Nephron (organoid): ENCODE measurements around the gene ARFGAP2.

Source experiments
- H3K27ac Mint-ChIP-seq, 3 experiments: 2 replicates each; pipeline ENCODE4 v1.8.0; 2020; ENCODE audit warnings: mixed read lengths in 3 of 3, mild to moderate bottlenecking in 2 of 3, moderate library complexity in 1 of 3
- H3K27me3 Mint-ChIP-seq: 2 replicates; pipeline ENCODE4 v1.8.0; 2021; ENCODE audit warnings: low read depth, mild to moderate bottlenecking, moderate library complexity, mixed read lengths
- H3K36me3 Mint-ChIP-seq: 2 replicates; pipeline ENCODE4 v1.8.0; 2020; ENCODE audit warnings: low read depth, mixed read lengths
- H3K4me1 Mint-ChIP-seq: 2 replicates; pipeline ENCODE4 v1.8.0; 2020; ENCODE audit warnings: mixed read lengths
- H3K4me3 Mint-ChIP-seq, 3 experiments: 2 replicates each; pipeline ENCODE4 v1.8.0; 2020; ENCODE audit warnings: mild to moderate bottlenecking in 3 of 3, mixed read lengths in 3 of 3, moderate library complexity in 2 of 3
- H3K9me3 Mint-ChIP-seq: 2 replicates; pipeline ENCODE4 v1.8.0; 2020; ENCODE audit warnings: mixed read lengths
- TF ChIP-seq, protein P1 (sequence below), 3 experiments: fragments of 200-600 bp; sonication (generic); IDR thresholded peaks; one replicate each; pipeline ENCODE4 v1.5.0; 2021; ENCODE audit warnings: antibody characterized with exemption in 3 of 3; ENCODE audit not compliant: unreplicated experiment in 3 of 3

ARFGAP2 gene

GRCh38 chr11:47188259-47188658 is 11.6 kb upstream of the ARFGAP2 start:
- Mint-ChIP-seq H3K36me3 (no peaks in the 10 kb centered on the region), H3K27ac (peak overlapping the region in 2 of 3 experiments; percentile 64 to 89), H3K9me3 (no peaks in the 10 kb centered on the region), H3K4me1 (peaks cover 23% of the 10 kb centered on the region), H3K4me3 (peak overlapping the region; percentile 80 to 86 (median 83)), H3K27me3 (peaks cover 11% of the 10 kb centered on the region)
- TF ChIP-seq, protein P1, sequence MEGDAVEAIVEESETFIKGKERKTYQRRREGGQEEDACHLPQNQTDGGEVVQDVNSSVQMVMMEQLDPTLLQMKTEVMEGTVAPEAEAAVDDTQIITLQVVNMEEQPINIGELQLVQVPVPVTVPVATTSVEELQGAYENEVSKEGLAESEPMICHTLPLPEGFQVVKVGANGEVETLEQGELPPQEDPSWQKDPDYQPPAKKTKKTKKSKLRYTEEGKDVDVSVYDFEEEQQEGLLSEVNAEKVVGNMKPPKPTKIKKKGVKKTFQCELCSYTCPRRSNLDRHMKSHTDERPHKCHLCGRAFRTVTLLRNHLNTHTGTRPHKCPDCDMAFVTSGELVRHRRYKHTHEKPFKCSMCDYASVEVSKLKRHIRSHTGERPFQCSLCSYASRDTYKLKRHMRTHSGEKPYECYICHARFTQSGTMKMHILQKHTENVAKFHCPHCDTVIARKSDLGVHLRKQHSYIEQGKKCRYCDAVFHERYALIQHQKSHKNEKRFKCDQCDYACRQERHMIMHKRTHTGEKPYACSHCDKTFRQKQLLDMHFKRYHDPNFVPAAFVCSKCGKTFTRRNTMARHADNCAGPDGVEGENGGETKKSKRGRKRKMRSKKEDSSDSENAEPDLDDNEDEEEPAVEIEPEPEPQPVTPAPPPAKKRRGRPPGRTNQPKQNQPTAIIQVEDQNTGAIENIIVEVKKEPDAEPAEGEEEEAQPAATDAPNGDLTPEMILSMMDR (IDR thresholded peaks at IDR 0.05; ENCODE audit: unreplicated experiment in 3 of 3), result no peak

DNA sequence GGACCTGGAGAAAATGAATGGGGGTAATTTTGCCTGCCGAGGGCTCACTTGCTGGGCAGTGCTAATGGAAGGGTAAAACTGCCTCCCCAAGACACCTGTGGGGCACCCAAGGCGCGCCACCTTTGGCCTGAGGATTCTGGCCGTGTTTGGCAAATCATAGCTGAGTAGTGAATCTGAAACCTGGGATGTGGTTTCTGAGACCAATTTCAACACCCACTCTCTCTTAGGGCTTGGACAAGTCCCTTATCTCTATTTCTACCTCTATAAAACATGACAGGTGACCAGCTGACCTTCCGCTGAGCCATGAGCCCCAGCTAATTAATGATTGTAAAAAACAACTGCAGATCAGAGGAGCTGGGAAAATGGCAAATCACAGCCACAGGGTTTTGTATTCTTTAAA is 11.0 kb upstream of the ARFGAP2 start:
- TF ChIP-seq, protein P1 (IDR thresholded peaks at IDR 0.05; ENCODE audit: unreplicated experiment in 3 of 3), result no peak
- H3K27ac Mint-ChIP-seq, result peak overlapping the region in 2 of 3 experiments; percentile 64 to 89

DNA sequence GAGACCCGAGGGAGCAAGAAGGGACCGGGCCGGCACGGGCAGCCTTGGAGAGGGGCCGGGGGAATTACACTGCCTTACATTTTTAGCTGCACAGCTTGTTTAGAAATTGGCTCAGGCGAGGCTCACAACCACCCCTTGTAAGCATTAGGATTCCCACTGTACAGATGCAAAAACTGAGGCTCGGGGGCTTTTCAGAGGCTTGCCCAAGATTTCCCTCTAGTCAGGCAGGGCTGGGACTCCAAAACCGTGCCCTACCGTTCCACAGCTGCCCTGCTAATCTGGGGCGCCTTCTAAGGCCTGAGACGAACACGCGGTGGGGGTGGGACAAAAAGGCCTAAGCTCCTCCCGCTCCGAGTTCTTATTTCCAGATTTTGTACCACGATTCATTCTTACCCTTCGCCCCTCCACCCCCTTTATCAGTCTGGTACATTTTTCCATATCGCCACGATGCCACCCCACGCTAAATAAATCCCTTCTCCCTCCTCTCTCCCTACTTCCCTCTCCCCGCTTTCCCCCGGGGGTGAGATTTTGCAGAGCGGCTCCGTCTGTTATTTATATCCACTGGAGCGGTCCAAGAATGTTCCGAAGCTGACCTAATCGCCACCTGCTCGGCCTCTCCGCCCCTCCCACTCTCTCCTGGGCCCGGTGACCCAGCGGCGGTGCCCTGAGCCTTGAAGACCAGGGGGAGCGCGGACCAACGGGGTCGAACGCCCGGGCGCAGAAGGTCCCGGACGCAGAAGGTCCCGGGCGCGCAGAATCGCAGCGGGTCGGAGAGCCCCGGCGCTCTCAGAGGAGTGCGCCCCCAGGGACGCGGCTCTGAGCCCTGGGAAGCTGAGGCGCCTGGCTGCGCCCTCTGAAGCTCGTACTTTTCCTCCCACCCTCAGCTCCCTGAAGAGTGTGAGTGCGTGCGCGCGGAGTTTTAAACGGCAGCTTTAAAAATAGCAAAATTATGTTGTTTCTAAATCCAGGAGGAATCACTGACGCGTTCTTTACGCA is 10.3 kb upstream of the ARFGAP2 start:
- H3K4me1 Mint-ChIP-seq, result peaks cover 21% of the 10 kb centered on the region
- H3K9me3 Mint-ChIP-seq, result no peaks in the 10 kb centered on the region
- H3K4me3 Mint-ChIP-seq, result peak overlapping the region; percentile 80 to 86 (median 83)
- TF ChIP-seq, protein P1 (IDR thresholded peaks at IDR 0.05; ENCODE audit: unreplicated experiment in 3 of 3), result no peak
- H3K36me3 Mint-ChIP-seq, result no peaks in the 10 kb centered on the region
- H3K27ac Mint-ChIP-seq, result peak overlapping the region; percentile 35 to 89 (median 64)
- H3K27me3 Mint-ChIP-seq, result peaks cover 11% of the 10 kb centered on the region

More for the DNA sequence above, 11.0 kb upstream of the ARFGAP2 start:
- no peaks in the 10 kb centered on the region for H3K36me3 Mint-ChIP-seq
- H3K27me3 Mint-ChIP-seq, result peaks cover 11% of the 10 kb centered on the region
- peaks cover 21% of the 10 kb centered on the region for H3K4me1 Mint-ChIP-seq
- H3K4me3 Mint-ChIP-seq, result peak overlapping the region; percentile 80 to 86 (median 83)
- no peaks in the 10 kb centered on the region for H3K9me3 Mint-ChIP-seq

GRCh38 chr11:47186076-47186699 is 9.5 kb upstream of the ARFGAP2 start, which contains the start of gene PACSIN3:
PACSIN3 (minus strand) TSS chr11:47186434; CDS start chr11:47182727, 3,707 bp downstream.
- Mint-ChIP-seq H3K27me3 (peaks cover 11% of the 10 kb centered on the region), H3K36me3 (peaks cover 3% of the 10 kb centered on the region), H3K9me3 (no peaks in the 10 kb centered on the region), H3K27ac (peak within 1 kb of the TSS; percentile 35 to 65 (median 52)), H3K4me1 (peaks cover 21% of the 10 kb centered on the region), H3K4me3 (peak within 1 kb of the TSS; percentile 83 to 87 (median 85))
- TF ChIP-seq, protein P1 (IDR thresholded peaks at IDR 0.05; ENCODE audit: unreplicated experiment in 3 of 3), result peak; percentile 5 to 14 (median 7)

GRCh38 chr11:47185305-47186075 is 8.8 kb upstream of the ARFGAP2 start:
- Mint-ChIP-seq H3K27me3 (peaks cover 11% of the 10 kb centered on the region), H3K36me3 (peaks cover 3% of the 10 kb centered on the region), H3K9me3 (no peaks in the 10 kb centered on the region), H3K27ac (peak overlapping the region in 1 of 3 experiments; percentile 52), H3K4me3 (peak overlapping the region; percentile 83 to 87 (median 85)), H3K4me1 (peaks cover 21% of the 10 kb centered on the region)
- TF ChIP-seq, protein P1 (IDR thresholded peaks at IDR 0.05; ENCODE audit: unreplicated experiment in 3 of 3), result no peak
